Stimulated activated CD8-positive, alpha-beta memory T cell treated with anti-CD3 and anti-CD28 coated beads, Interleukin-7, amount 100 ng/mL, for 4 hours (primary cell): ENCODE results near the gene TALDO1.
"Not testable (repeated sequence)": the region's sequence is repeated elsewhere in the genome, so short reads cannot be mapped to it uniquely, and the experiment has no call there.

Source experiments
- DNase-seq, 2 donors: peaks; one replicate each; pipeline ENCODE4 v3.0.0-alpha.2; 2020; ENCODE audit warnings: low read depth in 2 of 2

TALDO1 gene

GRCh38 chr11:719214-720016 is 27.8 kb upstream of the TALDO1 start:
- no peak for DNase-seq

- DNase-seq = no peak
Observed at GRCh38 chr11:720017-720641, 27.1 kb upstream of the TALDO1 start.

- DNase-seq = peak in 1 of 2 donors; percentile 46
Observed at GRCh38 chr11:720642-721246, 26.5 kb upstream of the TALDO1 start.

DNA sequence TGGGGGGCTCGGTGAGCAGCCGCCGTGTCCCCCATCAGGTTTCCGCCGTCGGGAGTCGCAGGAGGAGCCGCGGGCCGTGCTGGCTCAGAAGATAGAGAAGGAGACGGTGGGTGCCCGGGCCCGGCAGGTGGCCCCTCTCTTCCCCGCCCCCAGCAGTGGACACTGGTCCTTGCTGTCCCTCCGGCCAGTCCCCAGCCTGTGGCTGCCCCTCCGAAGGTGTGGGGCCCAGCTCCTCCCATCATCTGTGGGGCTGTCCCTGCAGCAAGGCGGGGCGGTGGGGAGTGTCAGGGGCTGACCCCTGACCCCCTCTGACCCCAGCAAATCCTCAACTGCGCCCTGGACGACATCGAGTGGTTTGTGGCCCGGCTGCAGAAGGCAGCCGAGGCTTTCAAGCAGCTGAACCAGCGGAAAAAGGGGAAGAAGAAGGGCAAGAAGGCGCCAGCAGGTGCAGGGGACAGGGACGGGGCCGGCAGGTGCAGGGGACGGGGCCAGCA is 26.0 kb upstream of the TALDO1 start:
- DNase-seq = no peak

DNA sequence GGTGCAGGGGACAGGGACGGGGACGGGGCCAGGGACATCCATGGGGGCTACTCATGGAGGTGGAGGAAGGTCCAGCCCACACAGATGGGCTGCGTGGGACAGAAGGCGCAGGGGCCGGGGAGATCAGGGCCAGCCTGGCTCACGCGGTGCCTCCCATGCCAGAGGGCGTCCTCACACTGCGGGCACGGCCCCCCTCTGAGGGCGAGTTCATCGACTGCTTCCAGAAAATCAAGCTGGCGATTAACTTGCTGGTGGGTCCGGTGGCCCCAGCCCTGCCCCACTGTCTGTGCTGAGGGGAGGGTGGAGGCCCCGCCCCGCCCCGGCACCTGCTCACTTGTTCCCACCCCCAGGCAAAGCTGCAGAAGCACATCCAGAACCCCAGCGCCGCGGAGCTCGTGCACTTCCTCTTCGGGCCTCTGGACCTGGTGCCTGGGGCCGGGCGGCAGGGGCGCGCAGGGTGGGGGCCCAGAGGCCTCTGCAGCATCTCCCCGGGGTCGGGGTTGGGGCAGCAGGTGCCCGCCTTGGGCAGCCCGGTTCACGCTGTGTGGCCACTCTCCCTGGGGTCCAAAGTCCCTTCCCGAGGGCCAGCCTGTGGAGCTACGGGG is 25.4 kb upstream of the TALDO1 start:
- peak in 1 of 2 donors; percentile 39 for DNase-seq

GRCh38 chr11:722346-722811 is 24.9 kb upstream of the TALDO1 start:
- no peak for DNase-seq

DNA sequence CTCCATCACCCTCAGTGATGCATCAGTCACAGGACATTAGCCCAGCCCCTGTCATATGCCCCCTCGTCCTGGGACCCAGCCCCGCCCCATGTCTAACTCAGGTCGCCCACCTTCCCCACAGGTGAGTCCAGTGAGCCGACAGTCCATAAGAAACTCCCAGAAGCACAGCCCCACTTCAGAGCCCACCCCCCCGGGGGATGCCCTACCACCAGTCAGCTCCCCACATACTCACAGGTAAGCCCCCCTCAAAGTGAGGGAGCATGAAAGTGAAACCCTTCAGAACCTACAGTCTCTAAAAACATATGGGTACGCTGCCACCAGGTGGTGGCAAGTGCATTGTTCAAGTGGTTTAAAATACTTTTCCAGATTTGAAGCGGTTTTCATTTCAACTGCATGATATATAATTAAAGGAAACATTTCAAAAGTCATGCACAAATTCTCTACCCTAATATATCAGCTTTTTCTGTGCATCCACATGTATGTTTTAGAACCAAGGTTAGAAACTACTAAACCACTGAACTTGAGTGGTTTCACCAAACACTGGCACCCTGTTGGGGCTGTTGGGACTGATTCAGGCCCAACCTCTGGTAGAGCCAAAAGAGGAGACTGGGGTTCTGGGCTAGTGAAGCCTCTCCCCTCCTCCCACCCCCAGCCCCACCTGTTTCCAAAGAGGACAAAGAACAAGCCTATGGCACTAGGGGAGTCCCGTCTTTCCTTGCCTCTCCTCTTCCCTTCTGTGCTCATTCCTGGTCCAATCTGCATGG is 24.0 kb upstream of the TALDO1 start:
- peak in 1 of 2 donors; percentile 23 for DNase-seq

- no peak for DNase-seq
Observed at GRCh38 chr11:724049-724777, 23.1 kb upstream of the TALDO1 start.

- no peak for DNase-seq
Observed at GRCh38 chr11:724778-725386, 22.4 kb upstream of the TALDO1 start.

- DNase-seq = no peak
Observed at GRCh38 chr11:725624-726202, 21.6 kb upstream of the TALDO1 start.

DNA sequence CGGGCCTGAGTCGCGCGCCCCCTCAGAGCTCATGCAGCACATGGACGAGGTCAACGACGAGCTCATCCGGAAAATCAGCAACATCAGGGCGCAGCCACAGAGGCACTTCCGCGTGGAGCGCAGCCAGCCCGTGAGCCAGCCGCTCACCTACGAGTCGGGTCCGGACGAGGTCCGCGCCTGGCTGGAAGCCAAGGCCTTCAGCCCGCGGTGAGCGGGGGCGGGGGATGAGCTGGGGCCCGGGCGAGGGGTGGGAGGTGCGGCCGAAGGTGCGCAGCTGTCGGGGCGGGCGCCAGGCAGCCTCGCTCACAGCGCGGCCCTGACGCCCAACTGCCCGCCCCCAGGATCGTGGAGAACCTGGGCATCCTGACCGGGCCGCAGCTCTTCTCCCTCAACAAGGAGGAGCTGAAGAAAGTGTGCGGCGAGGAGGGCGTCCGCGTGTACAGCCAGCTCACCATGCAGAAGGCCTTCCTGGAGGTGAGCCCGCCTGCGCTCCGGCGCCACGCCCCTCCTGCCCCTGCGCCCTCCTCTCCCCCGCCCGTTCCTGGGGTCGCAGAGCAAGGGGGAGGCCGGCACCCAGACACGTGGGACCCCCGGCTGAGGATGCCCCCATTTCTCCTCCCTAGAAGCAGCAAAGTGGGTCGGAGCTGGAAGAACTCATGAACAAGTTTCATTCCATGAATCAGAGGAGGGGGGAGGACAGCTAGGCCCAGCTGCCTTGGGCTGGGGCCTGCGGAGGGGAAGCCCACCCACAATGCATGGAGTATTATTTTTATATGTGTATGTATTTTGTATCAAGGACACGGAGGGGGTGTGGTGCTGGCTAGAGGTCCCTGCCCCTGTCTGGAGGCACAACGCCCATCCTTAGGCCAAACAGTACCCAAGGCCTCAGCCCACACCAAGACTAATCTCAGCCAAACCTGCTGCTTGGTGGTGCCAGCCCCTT is 20.7 kb upstream of the TALDO1 start:
- DNase-seq = peak in 1 of 2 donors; percentile 52

DNA sequence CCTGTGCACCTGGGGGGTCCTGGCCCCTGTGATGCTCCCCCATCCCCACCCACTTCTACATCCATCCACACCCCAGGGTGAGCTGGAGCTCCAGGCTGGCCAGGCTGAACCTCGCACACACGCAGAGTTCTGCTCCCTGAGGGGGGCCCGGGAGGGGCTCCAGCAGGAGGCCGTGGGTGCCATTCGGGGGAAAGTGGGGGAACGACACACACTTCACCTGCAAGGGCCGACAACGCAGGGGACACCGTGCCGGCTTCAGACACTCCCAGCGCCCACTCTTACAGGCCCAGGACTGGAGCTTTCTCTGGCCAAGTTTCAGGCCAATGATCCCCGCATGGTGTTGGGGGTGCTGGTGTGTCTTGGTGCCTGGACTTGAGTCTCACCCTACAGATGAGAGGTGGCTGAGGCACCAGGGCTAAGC is 20.0 kb upstream of the TALDO1 start:
- no peak for DNase-seq

GRCh38 chr11:727859-728748 is 19.2 kb upstream of the TALDO1 start:
- DNase-seq = peak; percentile 52 to 62

- DNase-seq = no peak
Observed at GRCh38 chr11:728901-729491, 18.3 kb upstream of the TALDO1 start.

- DNase-seq = no peak
Observed at GRCh38 chr11:729492-730074, 17.7 kb upstream of the TALDO1 start.

GRCh38 chr11:733072-733471 is 14.2 kb upstream of the TALDO1 start:
- no peak for DNase-seq

DNA sequence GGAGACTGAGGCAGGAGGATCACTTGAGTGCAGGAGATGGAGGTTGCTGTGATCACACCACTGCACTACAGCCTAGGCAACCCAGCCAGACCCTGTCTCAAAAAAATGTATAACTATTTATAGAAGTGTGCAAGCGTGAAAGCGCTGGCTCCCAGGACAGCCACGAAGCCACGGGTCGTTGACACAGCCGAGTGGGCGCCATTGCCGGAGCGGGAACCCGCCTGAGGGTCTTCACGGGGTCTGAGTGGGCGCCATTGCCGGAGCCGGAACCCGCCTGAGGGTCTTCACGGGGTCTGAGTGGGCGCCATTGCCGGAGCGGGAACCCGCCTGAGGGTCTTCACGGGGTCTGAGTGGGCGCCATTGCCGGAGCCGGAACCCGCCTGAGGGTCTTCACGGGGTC is 12.7 kb upstream of the TALDO1 start:
- DNase-seq = not testable (repeated sequence)
